Lower lobe of right lung (tissue), 2 donors: ENCODE measurements around the gene CSRP1. TPM values are rescaled to one million over a fixed set of nuclear protein-coding genes. Genes with fewer than 3 reads are reported as not detected.

Source experiments
- ATAC-seq, 2 donors: fragments of 200-7000 bp; cut with Tn5 transposase; one replicate each; pipeline ENCODE4 v1.9.1; 2020 to 2022; ENCODE audit warnings: mild to moderate bottlenecking in 2 of 2, moderate library complexity in 2 of 2
- DNase-seq: peaks from one replicate; pipeline ENCODE4 v3.0.0-alpha.2; 2020
- H3K27ac ChIP-seq: fragments of 200-600 bp; one replicate; pipeline ENCODE4 v1.8.0; 2022
- H3K27me3 ChIP-seq: fragments of 200-600 bp; one replicate; pipeline ENCODE4 v1.8.0; 2022; ENCODE audit warnings: low read depth
- H3K36me3 ChIP-seq: fragments of 200-600 bp; one replicate; pipeline ENCODE4 v1.8.0; 2022; ENCODE audit warnings: mild to moderate bottlenecking
- H3K4me1 ChIP-seq: fragments of 200-600 bp; one replicate; pipeline ENCODE4 v1.8.0; 2022
- H3K4me3 ChIP-seq: fragments of 200-600 bp; one replicate; pipeline ENCODE4 v1.8.0; 2022; ENCODE audit warnings: mild to moderate bottlenecking
- H3K9me3 ChIP-seq: fragments of 200-600 bp; one replicate; pipeline ENCODE4 v1.8.0; 2022
- intact Hi-C: fragments of 100-400 bp; cut with DNase I; formaldehyde crosslinking; loops from one replicate; pipeline ENCODE4 v1.11.0; 2022
- total RNA-seq: library from RNA; stranded (reverse); fragmentation: NEBNext Ultra II Directional; extraction: Animal tissue kit (Norgen Biotek cat#: 25700); gene quantifications from one replicate; pipeline ENCODE4 v1.2.1, GENCODE V29; 2021
- TF ChIP-seq, protein P1 (sequence below): fragments of 200-600 bp; IDR thresholded peaks from one replicate; pipeline ENCODE4 v1.8.0; 2022; ENCODE audit warnings: antibody characterized with exemption, mild to moderate bottlenecking
- donor health status: DM: no; HTN: yes; CAD: no; lungs with severe emphysema.

The CSRP1 gene
- total RNA-seq, 1 donor from 2014 or later = 185 TPM

DNA sequence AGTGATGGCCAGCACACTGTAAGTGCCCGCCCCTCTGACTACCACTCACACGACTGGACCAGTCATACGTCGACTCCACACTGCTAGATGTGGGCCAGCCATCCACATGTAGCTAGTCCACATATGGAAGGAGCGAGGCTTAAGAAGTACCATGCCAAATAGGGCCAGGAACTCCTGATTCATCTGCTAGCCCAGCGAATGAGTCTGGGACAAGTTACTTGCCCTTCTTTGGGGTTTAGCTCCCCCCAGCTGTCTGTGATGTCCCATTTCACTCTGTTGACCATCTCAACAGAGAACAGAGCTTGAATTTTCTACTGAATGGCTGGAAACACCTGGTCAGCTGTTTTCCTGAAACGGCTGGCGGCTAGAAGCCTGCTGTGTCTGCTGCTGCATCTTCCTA lies 5.8 kb downstream of the CSRP1 start:
- peak overlapping the region; percentile 79 for H3K27ac ChIP-seq
- peaks cover 7% of the 10 kb centered on the region for H3K36me3 ChIP-seq
- H3K9me3 ChIP-seq = no peaks in the 10 kb centered on the region
- TF ChIP-seq, protein P1, sequence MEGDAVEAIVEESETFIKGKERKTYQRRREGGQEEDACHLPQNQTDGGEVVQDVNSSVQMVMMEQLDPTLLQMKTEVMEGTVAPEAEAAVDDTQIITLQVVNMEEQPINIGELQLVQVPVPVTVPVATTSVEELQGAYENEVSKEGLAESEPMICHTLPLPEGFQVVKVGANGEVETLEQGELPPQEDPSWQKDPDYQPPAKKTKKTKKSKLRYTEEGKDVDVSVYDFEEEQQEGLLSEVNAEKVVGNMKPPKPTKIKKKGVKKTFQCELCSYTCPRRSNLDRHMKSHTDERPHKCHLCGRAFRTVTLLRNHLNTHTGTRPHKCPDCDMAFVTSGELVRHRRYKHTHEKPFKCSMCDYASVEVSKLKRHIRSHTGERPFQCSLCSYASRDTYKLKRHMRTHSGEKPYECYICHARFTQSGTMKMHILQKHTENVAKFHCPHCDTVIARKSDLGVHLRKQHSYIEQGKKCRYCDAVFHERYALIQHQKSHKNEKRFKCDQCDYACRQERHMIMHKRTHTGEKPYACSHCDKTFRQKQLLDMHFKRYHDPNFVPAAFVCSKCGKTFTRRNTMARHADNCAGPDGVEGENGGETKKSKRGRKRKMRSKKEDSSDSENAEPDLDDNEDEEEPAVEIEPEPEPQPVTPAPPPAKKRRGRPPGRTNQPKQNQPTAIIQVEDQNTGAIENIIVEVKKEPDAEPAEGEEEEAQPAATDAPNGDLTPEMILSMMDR = no peak
- DNase-seq (no peak), ATAC-seq (no peak)
- H3K4me1 ChIP-seq = peaks cover 72% of the 10 kb centered on the region
- no peak overlapping the region for H3K4me3 ChIP-seq
- H3K27me3 ChIP-seq = no peaks in the 10 kb centered on the region
- intact Hi-C loops = no loop called here

DNA sequence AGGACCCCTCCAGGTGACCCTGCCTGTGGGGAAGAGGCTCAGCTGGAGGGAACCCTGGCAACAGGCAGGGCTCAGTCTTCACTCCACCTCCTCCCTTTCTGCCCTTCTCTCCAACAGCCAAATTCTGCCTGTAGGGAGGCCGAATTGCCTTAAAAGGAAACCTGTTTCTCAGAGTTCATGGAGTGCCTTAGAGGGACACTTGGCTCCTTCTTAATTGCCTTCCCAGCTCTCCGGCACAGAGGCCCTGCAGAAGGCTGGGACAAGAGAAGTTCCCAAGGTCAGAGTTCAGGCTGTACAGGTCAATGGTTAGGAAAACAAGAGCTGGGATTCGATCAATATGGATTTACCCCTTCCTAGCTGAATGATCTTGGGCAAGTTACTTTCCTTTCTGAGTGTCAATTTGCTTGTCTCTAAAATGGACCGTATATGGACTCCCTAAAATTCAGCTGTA lies 6.2 kb downstream of the CSRP1 start:
- no peak for DNase-seq
- H3K4me1 ChIP-seq = peaks cover 71% of the 10 kb centered on the region
- no peaks in the 10 kb centered on the region for H3K27me3 ChIP-seq
- ATAC-seq = peak; percentile 45 to 49
- no peak overlapping the region for H3K4me3 ChIP-seq
- intact Hi-C loops = no loop called here
- peaks cover 9% of the 10 kb centered on the region for H3K36me3 ChIP-seq
- TF ChIP-seq, protein P1 = no peak
- H3K27ac ChIP-seq = peak overlapping the region; percentile 79
- no peaks in the 10 kb centered on the region for H3K9me3 ChIP-seq

DNA sequence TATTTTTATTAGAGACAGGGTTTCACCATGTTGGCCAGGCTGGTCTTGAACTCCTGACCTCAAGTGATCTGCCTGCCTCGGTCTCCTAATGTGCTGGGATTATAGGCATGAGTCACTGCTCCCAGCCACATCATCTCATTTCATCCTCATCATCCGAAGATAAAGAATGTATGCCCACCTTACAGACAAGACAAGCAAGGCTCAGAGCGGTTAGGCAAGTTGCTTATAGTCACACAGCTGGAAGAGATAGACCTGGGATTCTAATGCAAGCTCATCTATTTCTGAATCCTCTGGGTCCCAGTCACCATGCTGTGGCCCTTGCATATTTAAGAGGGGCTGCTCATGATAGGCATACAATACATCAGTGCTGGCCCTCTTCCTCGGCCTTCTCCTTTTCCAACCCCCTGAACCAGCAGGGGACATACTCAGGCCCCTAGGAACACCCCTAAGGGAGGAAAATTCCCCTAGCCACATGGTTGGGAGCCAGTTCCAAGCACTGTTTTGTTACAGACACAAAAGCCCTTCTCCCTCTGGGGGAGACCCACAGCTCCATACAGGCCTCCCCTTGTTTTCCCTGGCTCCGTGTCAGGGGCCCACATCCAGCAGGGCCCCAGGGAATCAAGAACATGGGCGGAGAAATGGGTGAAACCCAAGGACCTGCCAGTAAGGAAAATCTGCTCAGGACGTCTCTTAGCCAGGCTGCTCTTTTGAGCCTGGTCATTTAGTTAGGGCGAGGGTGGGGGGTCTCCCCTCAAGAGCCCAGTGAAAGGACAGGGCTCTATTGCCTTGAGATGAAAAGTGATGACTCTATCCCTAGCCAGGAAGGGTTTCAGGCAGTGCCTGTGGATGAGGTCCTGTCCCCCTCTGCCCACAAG lies 6.9 kb downstream of the CSRP1 start:
- intact Hi-C loops = no loop called here
- ATAC-seq = no peak
- H3K9me3 ChIP-seq = no peaks in the 10 kb centered on the region
- peaks cover 16% of the 10 kb centered on the region for H3K36me3 ChIP-seq
- no peak for DNase-seq
- H3K4me1 ChIP-seq = peaks cover 71% of the 10 kb centered on the region
- TF ChIP-seq, protein P1 = no peak
- peak overlapping the region; percentile 79 for H3K27ac ChIP-seq
- H3K27me3 ChIP-seq = no peaks in the 10 kb centered on the region
- no peak overlapping the region for H3K4me3 ChIP-seq

DNA sequence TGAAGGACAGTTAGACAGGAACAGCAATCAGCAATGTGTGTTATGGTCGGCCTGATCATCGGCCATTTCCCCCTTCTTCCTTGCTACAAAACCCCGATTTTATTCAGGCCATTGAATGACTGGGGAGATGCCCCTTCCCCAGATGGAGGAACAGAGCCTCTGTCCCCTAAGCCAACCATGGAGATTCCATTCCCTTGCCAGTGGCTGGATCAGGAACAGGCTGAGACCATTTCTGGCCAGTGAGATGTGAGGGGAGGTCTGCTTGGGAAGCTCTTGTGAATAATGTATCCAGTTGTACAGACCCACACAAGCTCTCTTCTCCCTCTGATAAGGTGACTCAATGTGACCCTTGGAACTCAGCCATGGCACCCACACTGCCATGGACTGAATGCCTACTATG lies 7.7 kb downstream of the CSRP1 start:
- ATAC-seq = no peak
- intact Hi-C loops = no loop called here
- peaks cover 71% of the 10 kb centered on the region for H3K4me1 ChIP-seq

DNA sequence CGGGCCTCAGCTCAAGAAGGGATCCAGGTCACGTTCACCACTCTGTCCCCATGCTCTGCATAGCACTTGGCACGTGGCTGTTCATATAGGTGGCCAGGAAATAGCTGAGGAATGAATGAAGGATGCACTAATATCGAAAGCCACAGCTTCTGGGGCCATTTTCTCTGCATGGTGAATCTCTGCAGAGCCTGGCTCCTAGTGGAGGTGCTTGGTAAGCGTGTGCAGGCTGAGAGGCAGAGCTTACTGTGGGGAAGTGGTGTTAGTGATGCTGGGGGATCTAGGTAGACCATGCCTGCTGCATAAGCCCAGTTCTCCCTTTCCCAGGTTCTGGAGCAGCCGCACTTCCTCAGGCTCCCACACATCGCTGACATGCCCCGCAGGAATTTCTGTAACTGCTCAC lies 8.3 kb downstream of the CSRP1 start:
- TF ChIP-seq, protein P1 = no peak
- no peaks in the 10 kb centered on the region for H3K27me3 ChIP-seq
- peak overlapping the region; percentile 9 for H3K27ac ChIP-seq
- H3K36me3 ChIP-seq = peaks cover 26% of the 10 kb centered on the region
- H3K4me1 ChIP-seq = peaks cover 71% of the 10 kb centered on the region
- intact Hi-C loops = no loop called here
- H3K4me3 ChIP-seq = no peak overlapping the region
- DNase-seq = no peak
- ATAC-seq = no peak
- H3K9me3 ChIP-seq = no peaks in the 10 kb centered on the region

More for the DNA sequence above, 7.7 kb downstream of the CSRP1 start:
- DNase-seq = no peak
- peaks cover 24% of the 10 kb centered on the region for H3K36me3 ChIP-seq
- TF ChIP-seq, protein P1 = no peak
- H3K4me3 ChIP-seq = no peak overlapping the region
- peak overlapping the region; percentile 79 for H3K27ac ChIP-seq
- no peaks in the 10 kb centered on the region for H3K9me3 ChIP-seq
- H3K27me3 ChIP-seq = no peaks in the 10 kb centered on the region
